Epidermal melanocyte (primary cell): Measurements from ENCODE around the gene ABHD6.
A peak's percentile ranks its signal among the peaks of the same experiment; 100 is the strongest.
"Not testable (repeated sequence)": the region's sequence is repeated elsewhere in the genome, so short reads cannot be mapped to it uniquely, and the experiment has no call there.

ENCODE experiments used
- DNase-seq: peaks from one replicate; pipeline ENCODE4 v3.0.0; 2011; ENCODE audit warnings: low spot score; ENCODE audit not compliant: insufficient read length

Gene ABHD6

GRCh38 chr3:58237238-58237940 lies at the start of gene ABHD6:
Gene ABHD6, plus strand, starts transcription at chr3:58237792. Its CDS starts 18,795 bp downstream, at chr3:58256587.
- DNase-seq, result peak; percentile 77

GRCh38 chr3:58188173-58188564 lies 49.4 kb upstream of the ABHD6 start:
- no peak for DNase-seq

GRCh38 chr3:58188921-58189451 lies 48.6 kb upstream of the ABHD6 start:
- no peak for DNase-seq

- no peak for DNase-seq
These were observed 47.9 kb upstream of the ABHD6 start for GRCh38 chr3:58189691-58190090.

- no peak for DNase-seq
These were observed 47.3 kb upstream of the ABHD6 start for GRCh38 chr3:58190291-58190690.

GRCh38 chr3:58190882-58191281 lies 46.7 kb upstream of the ABHD6 start:
- no peak for DNase-seq

- DNase-seq, result no peak
These were observed 46.1 kb upstream of the ABHD6 start for GRCh38 chr3:58191361-58191991.

- no peak for DNase-seq
These were observed 45.5 kb upstream of the ABHD6 start for GRCh38 chr3:58192069-58192468.

GRCh38 chr3:58193682-58194407 lies 43.7 kb upstream of the ABHD6 start:
- no peak for DNase-seq

GRCh38 chr3:58197588-58197987 lies 40.0 kb upstream of the ABHD6 start:
- DNase-seq, result no peak

GRCh38 chr3:58198362-58198761 lies 39.2 kb upstream of the ABHD6 start:
- no peak for DNase-seq

GRCh38 chr3:58198804-58199203 lies 38.8 kb upstream of the ABHD6 start:
- DNase-seq, result no peak

- DNase-seq, result no peak
These were observed 37.4 kb upstream of the ABHD6 start for GRCh38 chr3:58200121-58200709.

GRCh38 chr3:58200846-58201355 lies 36.7 kb upstream of the ABHD6 start:
- no peak for DNase-seq

GRCh38 chr3:58201451-58201850 lies 36.1 kb upstream of the ABHD6 start:
- DNase-seq, result not testable (repeated sequence)

- no peak for DNase-seq
These were observed 34.7 kb upstream of the ABHD6 start for GRCh38 chr3:58202917-58203360.

- DNase-seq, result no peak
These were observed 34.1 kb upstream of the ABHD6 start for GRCh38 chr3:58203541-58203940.

- no peak for DNase-seq
These were observed 32.9 kb upstream of the ABHD6 start for GRCh38 chr3:58204720-58205119.

GRCh38 chr3:58205981-58206380 lies 31.6 kb upstream of the ABHD6 start:
- no peak for DNase-seq

GRCh38 chr3:58206406-58207011 lies 31.1 kb upstream of the ABHD6 start:
- no peak for DNase-seq

GRCh38 chr3:58207954-58208353 lies 29.6 kb upstream of the ABHD6 start:
- no peak for DNase-seq
